ENCODE results near the gene RGL1. TPM values are rescaled to one million over a fixed set of nuclear protein-coding genes. Genes with fewer than 3 reads are reported as not detected.

RGL1 gene
- total and polyA plus RNA-seq, 9 of the 15 experiments (the other 6 are each of a cell fraction or from before 2014, with no cell fraction given), result under 0.01 to 0.07 (median 0.04) TPM

DNA sequence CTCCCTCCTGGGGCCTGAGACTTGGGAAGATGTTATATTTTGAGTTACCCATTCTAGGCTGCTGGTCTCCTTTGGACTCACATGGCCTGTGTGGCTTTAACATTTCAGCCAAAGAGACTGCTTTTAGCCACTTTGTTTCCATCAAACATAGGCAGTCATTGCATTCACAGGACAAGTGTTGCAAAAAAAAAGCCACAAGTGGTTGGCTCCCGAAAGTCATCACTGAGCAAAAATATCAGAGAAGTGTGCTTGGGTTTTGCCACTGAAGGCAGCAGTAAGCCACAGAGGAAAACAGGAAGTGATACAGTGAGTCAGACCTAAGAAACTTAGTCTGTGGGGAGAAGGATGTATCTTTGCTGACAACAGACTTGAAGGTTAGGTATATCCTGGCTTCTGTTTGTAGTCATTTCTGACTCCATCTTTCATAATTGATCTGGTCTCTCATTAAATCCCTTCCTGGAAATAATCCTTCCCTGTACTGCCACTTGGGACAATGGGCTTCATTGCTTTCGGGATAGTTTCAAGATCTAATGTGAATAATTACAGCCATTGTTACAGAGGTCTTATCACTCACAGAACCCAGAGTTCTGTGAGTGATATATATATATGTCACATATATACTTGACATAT is 151.8 kb downstream of the RGL1 start (continued):
- TF ChIP-seq, protein P1, sequence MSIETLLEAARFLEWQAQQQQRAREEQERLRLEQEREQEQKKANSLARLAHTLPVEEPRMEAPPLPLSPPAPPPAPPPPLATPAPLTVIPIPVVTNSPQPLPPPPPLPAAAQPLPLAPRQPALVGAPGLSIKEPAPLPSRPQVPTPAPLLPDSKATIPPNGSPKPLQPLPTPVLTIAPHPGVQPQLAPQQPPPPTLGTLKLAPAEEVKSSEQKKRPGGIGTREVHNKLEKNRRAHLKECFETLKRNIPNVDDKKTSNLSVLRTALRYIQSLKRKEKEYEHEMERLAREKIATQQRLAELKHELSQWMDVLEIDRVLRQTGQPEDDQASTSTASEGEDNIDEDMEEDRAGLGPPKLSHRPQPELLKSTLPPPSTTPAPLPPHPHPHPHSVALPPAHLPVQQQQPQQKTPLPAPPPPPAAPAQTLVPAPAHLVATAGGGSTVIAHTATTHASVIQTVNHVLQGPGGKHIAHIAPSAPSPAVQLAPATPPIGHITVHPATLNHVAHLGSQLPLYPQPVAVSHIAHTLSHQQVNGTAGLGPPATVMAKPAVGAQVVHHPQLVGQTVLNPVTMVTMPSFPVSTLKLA (conservative IDR thresholded peaks at IDR 0.05), result no peak
- TF ChIP-seq ZEB2 (IDR thresholded peaks at IDR 0.05) (0 out of 2 replicates have a peak, but pooled peaks have one; percentile 22), SRSF3 (IDR thresholded peaks at IDR 0.05; ENCODE audit: insufficient read depth, low read length) (no peak)

DNA sequence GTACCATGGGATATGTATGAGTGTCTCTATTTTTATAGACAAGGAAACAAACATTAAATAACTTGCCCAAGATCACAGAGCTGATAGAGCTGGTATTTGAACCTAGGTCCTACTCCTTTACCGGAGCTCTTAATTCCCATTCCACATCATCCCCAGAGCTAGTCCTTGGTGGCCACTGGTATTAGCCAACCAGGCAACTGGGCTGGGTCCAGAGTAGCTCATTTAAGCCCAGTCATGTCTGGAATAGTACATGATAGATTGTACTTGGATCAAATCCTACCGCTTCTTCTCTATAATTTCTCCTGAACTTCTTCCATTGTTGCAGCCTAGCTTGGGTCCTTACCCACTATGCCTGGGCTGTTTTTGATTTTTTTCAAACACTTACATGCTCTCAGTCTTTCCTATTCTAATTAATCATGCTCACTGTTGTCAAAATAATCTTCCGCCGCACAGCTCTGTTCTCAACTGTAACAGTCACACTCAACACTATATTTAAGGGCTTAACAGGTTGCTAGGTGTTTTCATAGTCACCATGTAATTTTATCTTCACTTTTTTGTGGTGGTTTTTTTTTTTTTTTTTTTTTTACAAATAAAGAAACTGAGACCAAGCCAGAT is 152.4 kb downstream of the RGL1 start:
- intact Hi-C loops (cut with micrococcal nuclease), result loop anchor here (2.0 kb wide), 2 partner anchors 35 to 73 kb away; no protein-coding TSS in a partner anchor
- POLR2A ChIA-PET, result interaction anchor here (0.6 to 1.4 kb wide), 3 partner anchors 34 to 94 kb away, joined by 3 read pairs; partner anchors contain the start of gene TSEN15
- BruUV-seq (replicated peaks), result no TSS peak

More for the DNA sequence above, 152.4 kb downstream of the RGL1 start:
- H3K27me3 ChIP-seq (ENCODE audit: control insufficient read depth in 2 of 2, insufficient read depth in 2 of 2, low read length in 2 of 2), result no peaks in the 10 kb centered on the region
- TF ChIP-seq MIER1 (IDR thresholded peaks at IDR 0.05; ENCODE audit: low read depth) (no peak), MEIS2 (IDR thresholded peaks at IDR 0.05; ENCODE audit: partially characterized antibody) (peak; percentile 39), ZNF12 (CRISPR knock-in tag; IDR thresholded peaks at IDR 0.05) (no peak), EP400 (IDR thresholded peaks at IDR 0.05) (peak; percentile 5; the same call in 1 of the 2 replicates), ZNF384 (IDR thresholded peaks at IDR 0.05; ENCODE audit: low read depth, low read length) (no peak), CEBPB (tag; IDR thresholded peaks at IDR 0.05) (no peak), ZNF134 (CRISPR knock-in tag; conservative IDR thresholded peaks at IDR 0.05) (no peak)
- TF ChIP-seq, protein P2, sequence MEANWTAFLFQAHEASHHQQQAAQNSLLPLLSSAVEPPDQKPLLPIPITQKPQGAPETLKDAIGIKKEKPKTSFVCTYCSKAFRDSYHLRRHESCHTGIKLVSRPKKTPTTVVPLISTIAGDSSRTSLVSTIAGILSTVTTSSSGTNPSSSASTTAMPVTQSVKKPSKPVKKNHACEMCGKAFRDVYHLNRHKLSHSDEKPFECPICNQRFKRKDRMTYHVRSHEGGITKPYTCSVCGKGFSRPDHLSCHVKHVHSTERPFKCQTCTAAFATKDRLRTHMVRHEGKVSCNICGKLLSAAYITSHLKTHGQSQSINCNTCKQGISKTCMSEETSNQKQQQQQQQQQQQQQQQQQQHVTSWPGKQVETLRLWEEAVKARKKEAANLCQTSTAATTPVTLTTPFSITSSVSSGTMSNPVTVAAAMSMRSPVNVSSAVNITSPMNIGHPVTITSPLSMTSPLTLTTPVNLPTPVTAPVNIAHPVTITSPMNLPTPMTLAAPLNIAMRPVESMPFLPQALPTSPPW (CRISPR knock-in tag; IDR thresholded peaks at IDR 0.05), result peak; percentile 14; the same call in 1 of the 2 replicates
- TF ChIP-seq, protein P3, sequence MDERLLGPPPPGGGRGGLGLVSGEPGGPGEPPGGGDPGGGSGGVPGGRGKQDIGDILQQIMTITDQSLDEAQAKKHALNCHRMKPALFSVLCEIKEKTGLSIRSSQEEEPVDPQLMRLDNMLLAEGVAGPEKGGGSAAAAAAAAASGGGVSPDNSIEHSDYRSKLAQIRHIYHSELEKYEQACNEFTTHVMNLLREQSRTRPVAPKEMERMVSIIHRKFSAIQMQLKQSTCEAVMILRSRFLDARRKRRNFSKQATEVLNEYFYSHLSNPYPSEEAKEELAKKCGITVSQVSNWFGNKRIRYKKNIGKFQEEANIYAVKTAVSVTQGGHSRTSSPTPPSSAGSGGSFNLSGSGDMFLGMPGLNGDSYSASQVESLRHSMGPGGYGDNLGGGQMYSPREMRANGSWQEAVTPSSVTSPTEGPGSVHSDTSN (CRISPR knock-in tag; IDR thresholded peaks at IDR 0.05; ENCODE audit: low read depth), result no peak
- TF ChIP-seq, protein P3 (tag; conservative IDR thresholded peaks at IDR 0.05; ENCODE audit: low read depth), result peak; percentile 66
- H3K9me1 ChIP-seq (ENCODE audit: control insufficient read depth, insufficient read depth, low read length), result no peaks in the 10 kb centered on the region
- no peak overlapping the region for H2AFZ ChIP-seq (ENCODE audit: low read depth, low read length)
- ATAC-seq, result 0 out of 3 replicates have a peak, but pooled peaks have one; percentile 7
- in situ Hi-C loops (cut with MboI), result no loop called here
- no peak for DNase-seq (ENCODE audit: extremely low read depth in 1 of 4, low spot score in 3 of 4)
- peaks cover 31% of the 10 kb centered on the region; the same call in 1 of the 3 replicates for H3K36me3 ChIP-seq (ENCODE audit: control insufficient read depth, insufficient read depth, low read length)
- H3K9ac ChIP-seq (ENCODE audit: insufficient read depth in 1 of 2, low read depth in 2 of 2, low read length in 2 of 2), result no peak overlapping the region
- H3K9me3 ChIP-seq (replicated peaks; ENCODE audit: control insufficient read depth, insufficient read depth, low read depth, low read length), result no peaks in the 10 kb centered on the region
- CTCF ChIA-PET (ENCODE audit: low intra/inter-chr PET ratio), result interaction anchor here (0.6 kb wide), 1 partner anchor 60 kb away, joined by 5 read pairs; no protein-coding TSS in a partner anchor
- H3K27ac ChIP-seq (ENCODE audit: extremely low read depth, low read depth, low read length), result peak overlapping the region; percentile 38; the same call in 1 of the 3 replicates
- 87% methylated on average over 4 of the region's 4 CpGs for WGBS (ENCODE audit: insufficient coverage, low coverage, missing lambda C conversion rate)
- H3K4me1 ChIP-seq (replicated peaks in 1 of 2; ENCODE audit: control insufficient read depth in 2 of 2, insufficient read depth in 2 of 2, low read length in 2 of 2), result peaks cover 0 to 14% of the 10 kb centered on the region in 2 experiments; a peak in 3 of 5 replicates
- no peaks in the 10 kb centered on the region for H3K79me2 ChIP-seq (ENCODE audit: control insufficient read depth, insufficient read depth, low read length)
- no peak overlapping the region for H3K4me3 ChIP-seq
- no peak for FAIRE-seq
- no peaks in the 10 kb centered on the region for H4K20me1 ChIP-seq (replicated peaks; ENCODE audit: control insufficient read depth, insufficient read depth, low read length)
- no peak overlapping the region for H3K4me2 ChIP-seq (ENCODE audit: insufficient read depth, low read length)

All from K562 (cell line).